HUES48 (cell line): ENCODE results near the gene TASP1.
"Not testable (repeated sequence)": the region's sequence is repeated elsewhere in the genome, so short reads cannot be mapped to it uniquely, and the experiment has no call there.

Source experiments
- H3K27ac ChIP-seq: one replicate; pipeline ENCODE4 v1.7.0; 2013; ENCODE audit warnings: low read depth, low read length, inconsistent platforms
- H3K27me3 ChIP-seq: 2 replicates; pipeline ENCODE4 v1.6.1; 2013; ENCODE audit warnings: mild to moderate bottlenecking, low read length; ENCODE audit not compliant: control insufficient read depth, insufficient read depth
- H3K36me3 ChIP-seq: 2 replicates; pipeline ENCODE4 v1.6.1; 2013; ENCODE audit warnings: low read length; ENCODE audit not compliant: control insufficient read depth, insufficient read depth
- H3K4me1 ChIP-seq: 2 replicates; pipeline ENCODE4 v1.6.1; 2013; ENCODE audit warnings: mild to moderate bottlenecking, low read length; ENCODE audit not compliant: control insufficient read depth, insufficient read depth
- H3K4me3 ChIP-seq: 2 replicates; pipeline ENCODE4 v1.5.1; 2013; ENCODE audit warnings: mild to moderate bottlenecking, low read depth, low read length
- H3K9ac ChIP-seq: 2 replicates; pipeline ENCODE4 v1.6.1; 2013; ENCODE audit warnings: mild to moderate bottlenecking, low read depth, low read length, moderate library complexity
- H3K9me3 ChIP-seq: 2 replicates; pipeline ENCODE4 v1.6.1; 2013; ENCODE audit warnings: low read length; ENCODE audit not compliant: control insufficient read depth, insufficient read depth

Gene TASP1

DNA sequence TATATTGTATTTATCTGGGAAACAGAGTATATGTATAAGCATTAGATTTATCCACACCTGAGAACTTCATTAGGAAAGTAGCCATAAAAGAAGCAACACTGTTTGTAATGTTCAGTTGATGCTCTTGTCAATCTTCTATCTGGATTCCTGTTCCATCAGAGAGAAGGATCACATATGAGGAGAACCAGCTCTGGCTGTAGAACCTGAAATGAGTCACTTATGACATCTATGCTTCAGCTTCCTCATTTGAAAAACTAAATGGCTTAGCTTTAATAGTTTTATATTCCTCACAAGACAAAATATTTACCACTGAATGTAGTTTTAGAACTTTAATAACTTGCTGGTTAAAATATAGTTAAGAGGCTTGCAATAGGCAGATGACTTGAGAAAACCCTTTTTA, 144.7 kb downstream of the TASP1 start:
- Histone ChIP-seq H3K36me3 (no peaks in the 10 kb centered on the region), H3K27ac (no peak overlapping the region), H3K9me3 (peaks cover 3% of the 10 kb centered on the region; the same call in 1 of the 2 replicates), H3K4me1 (peaks cover 30% of the 10 kb centered on the region), H3K27me3 (no peaks in the 10 kb centered on the region), H3K4me3 (no peak overlapping the region), H3K9ac (no peak overlapping the region)

DNA sequence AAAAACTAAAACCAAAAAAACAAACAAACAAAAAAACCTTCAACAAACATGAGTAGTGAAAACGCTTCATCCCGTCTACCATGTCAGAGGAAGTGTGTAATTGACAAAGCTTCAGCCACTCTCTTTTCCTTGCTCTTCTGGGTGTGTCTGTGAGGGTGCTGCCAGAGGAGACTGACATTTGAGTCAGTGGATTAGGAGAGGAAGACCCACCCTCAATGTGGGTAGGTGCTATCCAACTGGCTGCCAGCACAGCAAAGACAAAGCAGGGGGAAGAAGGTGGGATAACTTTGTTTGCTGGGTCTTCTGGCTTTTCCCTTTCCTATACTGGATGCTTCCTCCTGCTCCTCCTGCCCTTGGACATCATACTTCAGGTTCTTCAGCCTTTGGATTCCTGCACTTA, 145.6 kb downstream of the TASP1 start:
- Histone ChIP-seq H3K27me3 (no peaks in the 10 kb centered on the region), H3K9ac (no peak overlapping the region), H3K27ac (no peak overlapping the region)

DNA sequence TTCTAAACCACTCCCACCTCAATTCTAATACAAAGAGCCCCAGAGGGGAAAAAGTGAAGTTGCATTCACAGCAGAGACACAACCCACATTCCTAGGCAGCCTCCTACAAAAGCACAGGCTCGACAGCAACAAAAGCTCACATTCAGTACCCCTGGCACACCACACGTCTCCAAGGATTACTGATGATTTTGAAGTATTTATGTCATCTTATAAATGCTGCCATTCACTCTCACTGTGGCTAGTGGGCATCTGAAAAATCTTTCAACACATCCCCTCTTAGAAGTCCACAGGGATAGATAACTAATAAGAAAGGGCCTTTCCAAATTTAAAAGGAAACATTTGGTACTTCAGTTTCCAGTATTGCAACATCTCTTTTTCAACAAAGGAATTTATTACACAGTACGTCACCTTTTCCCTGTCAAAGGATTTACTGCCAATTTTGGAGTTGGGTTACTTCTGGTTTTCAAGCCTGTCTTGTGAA, 146.7 kb downstream of the TASP1 start:
- Histone ChIP-seq H3K27ac (peak overlapping the region; percentile 81), H3K9me3 (no peaks in the 10 kb centered on the region), H3K9ac (no peak overlapping the region)

More for the DNA sequence above, 145.6 kb downstream of the TASP1 start:
- no peak overlapping the region for H3K4me3 ChIP-seq
- 0 out of 2 replicates have a peak, but pooled peaks cover 2% of the 10 kb centered on the region for H3K9me3 ChIP-seq
- peaks cover 30% of the 10 kb centered on the region for H3K4me1 ChIP-seq
- no peaks in the 10 kb centered on the region for H3K36me3 ChIP-seq

DNA sequence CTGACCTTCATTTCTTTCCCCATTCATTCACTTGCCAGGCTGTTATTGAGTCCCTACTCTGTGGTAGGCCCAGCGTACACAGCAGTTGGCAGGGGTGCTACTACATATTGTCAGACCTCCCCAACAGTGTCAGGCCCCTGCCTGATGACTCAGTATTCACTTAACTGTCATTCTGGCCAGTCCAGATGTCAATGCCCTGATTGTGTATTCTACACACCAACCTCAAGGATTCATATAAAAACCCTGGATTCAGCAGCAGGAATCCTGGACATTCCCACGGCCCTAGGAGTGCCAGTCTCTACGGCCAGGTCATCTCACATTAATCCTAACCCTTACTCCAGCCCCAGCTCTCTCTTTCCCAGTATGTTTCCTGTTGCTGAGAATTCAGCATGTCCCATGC, 151.5 kb downstream of the TASP1 start:
- Histone ChIP-seq H3K27me3 (no peaks in the 10 kb centered on the region), H3K27ac (no peak overlapping the region), H3K4me1 (peaks cover 16% of the 10 kb centered on the region), H3K9ac (no peak overlapping the region), H3K9me3 (no peaks in the 10 kb centered on the region), H3K36me3 (peaks cover 7% of the 10 kb centered on the region; the same call in 1 of the 2 replicates), H3K4me3 (no peak overlapping the region)

More for the DNA sequence above, 146.7 kb downstream of the TASP1 start:
- Histone ChIP-seq H3K36me3 (no peaks in the 10 kb centered on the region), H3K4me1 (peaks cover 30% of the 10 kb centered on the region), H3K4me3 (no peak overlapping the region; the same call in 1 of the 2 replicates), H3K27me3 (no peaks in the 10 kb centered on the region)

DNA sequence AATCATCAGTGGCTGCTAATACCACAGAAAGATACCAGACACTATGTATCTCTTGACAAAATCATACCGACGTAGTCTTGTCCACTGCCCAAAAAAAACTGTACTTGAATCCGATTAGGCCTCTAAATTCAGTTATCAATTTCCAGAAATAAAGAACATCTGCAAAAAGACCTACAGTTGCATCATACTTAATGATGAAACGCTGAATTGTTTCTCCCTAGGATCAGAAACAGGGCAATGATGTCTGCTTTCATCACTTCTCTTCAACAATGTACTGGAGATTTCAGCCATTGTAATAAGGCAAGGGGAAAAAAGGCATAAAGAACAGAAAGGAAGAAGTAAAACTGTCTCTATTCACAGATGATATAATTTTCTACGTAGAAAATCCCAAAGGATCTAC, 152.0 kb downstream of the TASP1 start:
- no peak overlapping the region for H3K4me3 ChIP-seq
- no peak overlapping the region for H3K9ac ChIP-seq
- no peaks in the 10 kb centered on the region for H3K9me3 ChIP-seq
- H3K36me3 ChIP-seq, result peaks cover 12% of the 10 kb centered on the region; the same call in 1 of the 2 replicates
- H3K27me3 ChIP-seq, result no peaks in the 10 kb centered on the region
- peaks cover 11% of the 10 kb centered on the region for H3K4me1 ChIP-seq
- H3K27ac ChIP-seq, result no peak overlapping the region

DNA sequence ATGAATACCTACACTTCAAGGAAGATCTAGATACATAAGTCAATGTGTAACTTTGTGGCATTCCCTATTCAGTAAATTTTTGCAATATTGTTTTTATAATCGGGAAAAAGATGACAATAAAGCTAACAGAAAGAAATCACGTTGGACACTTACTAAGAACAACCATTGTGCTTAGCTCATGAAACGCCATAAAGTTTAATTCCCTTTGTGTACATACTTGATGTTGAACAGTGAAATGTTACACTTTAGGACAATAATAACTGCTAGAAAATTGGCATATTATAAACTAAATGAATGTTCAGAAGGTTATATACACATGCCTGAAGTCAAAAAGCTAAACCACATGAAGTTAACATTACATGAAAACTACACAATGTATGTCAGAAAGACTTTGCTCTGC, 153.2 kb downstream of the TASP1 start:
- Histone ChIP-seq H3K27ac (no peak overlapping the region), H3K4me1 (no peaks in the 10 kb centered on the region), H3K9ac (no peak overlapping the region), H3K27me3 (no peaks in the 10 kb centered on the region), H3K4me3 (no peak overlapping the region), H3K9me3 (no peaks in the 10 kb centered on the region), H3K36me3 (peaks cover 21% of the 10 kb centered on the region; the same call in 1 of the 2 replicates)

DNA sequence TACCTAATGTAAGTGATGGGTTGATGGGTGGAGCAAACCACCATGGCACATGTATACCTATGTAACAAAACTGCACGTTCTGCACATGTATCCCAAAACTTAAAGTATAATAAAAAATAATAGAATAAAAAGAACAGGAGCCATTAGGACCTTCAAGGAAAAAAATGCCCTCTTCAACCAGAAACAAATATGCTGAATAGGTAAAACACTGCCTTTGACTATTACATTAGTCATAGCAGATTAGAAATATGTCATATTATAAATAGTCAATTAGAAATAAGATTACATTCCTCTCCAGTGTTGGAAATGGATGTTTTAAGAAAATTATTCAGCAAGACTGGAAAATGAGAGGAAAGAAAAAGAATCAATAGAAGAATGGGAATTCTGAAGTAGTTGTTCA, 153.7 kb downstream of the TASP1 start:
- peaks cover 23% of the 10 kb centered on the region; the same call in 1 of the 2 replicates for H3K36me3 ChIP-seq
- H3K27me3 ChIP-seq, H3K4me1 ChIP-seq, H3K9ac ChIP-seq, H3K9me3 ChIP-seq, H3K27ac ChIP-seq, H3K4me3 ChIP-seq: not testable (repeated sequence)

DNA sequence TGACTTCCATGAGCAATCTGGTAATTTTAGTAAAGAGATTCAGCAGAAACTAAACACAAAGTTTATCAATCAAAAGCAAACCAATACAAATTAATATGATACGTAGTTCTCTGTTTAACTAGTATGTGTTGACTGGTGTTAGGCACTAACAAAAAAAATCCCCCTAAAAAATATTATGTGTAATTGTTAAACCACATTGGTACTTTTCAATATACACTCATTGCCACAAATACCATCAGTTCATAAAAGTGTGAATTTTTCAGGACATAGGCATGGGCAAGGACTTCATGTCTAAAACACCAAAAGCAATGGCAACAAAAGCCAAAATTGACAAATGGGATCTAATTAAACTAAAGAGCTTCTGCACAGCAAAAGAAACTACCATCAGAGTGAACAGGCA, 155.3 kb downstream of the TASP1 start:
- H3K27ac ChIP-seq, H3K9ac ChIP-seq, H3K4me3 ChIP-seq, H3K9me3 ChIP-seq, H3K4me1 ChIP-seq, H3K27me3 ChIP-seq: not testable (repeated sequence)
- H3K36me3 ChIP-seq, result peaks cover 23% of the 10 kb centered on the region; the same call in 1 of the 2 replicates

DNA sequence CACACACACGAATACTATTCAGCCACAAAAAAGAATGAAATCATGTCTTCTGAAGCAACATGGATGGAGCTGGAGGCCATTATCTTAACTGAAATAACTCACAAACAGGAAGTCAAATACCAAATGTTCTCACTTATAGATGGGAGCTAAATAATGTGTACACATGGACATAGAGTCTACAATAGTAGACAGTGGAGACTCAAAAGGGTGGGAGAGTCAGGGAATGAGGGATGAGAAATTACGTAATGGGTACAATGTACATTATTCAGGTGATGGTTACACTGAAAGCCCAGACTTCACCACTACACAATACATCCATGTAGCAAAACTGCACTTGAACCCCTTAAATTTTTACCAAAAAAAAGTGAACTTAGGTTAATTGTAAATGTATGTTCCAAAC, 160.4 kb downstream of the TASP1 start:
- H3K27ac ChIP-seq, result no peak overlapping the region

DNA sequence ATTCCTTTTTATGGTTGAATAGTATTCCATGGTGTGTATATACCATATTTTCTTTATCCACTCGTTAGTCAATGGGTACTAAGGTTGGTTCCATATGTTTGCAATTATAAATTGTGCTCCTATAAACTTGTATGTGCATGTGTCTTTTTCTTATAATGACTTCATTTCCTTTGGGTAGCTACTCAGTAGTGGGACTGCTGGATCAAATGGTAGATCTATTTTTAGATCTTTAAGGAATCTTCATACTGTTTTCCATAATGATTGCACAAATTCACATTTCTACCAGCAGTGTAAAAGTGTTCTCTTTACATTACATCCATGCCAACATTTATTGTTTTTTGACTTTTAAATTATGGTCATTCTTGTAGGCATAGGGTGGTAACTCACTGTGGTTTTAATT, 164.3 kb downstream of the TASP1 start:
- Histone ChIP-seq H3K27me3 (no peaks in the 10 kb centered on the region), H3K9me3 (no peaks in the 10 kb centered on the region), H3K36me3 (no peaks in the 10 kb centered on the region), H3K4me1 (no peaks in the 10 kb centered on the region), H3K27ac (no peak overlapping the region), H3K9ac (no peak overlapping the region), H3K4me3 (no peak overlapping the region)

More for the DNA sequence above, 160.4 kb downstream of the TASP1 start:
- Histone ChIP-seq H3K4me1 (no peaks in the 10 kb centered on the region), H3K36me3 (peaks cover 23% of the 10 kb centered on the region; the same call in 1 of the 2 replicates), H3K27me3 (no peaks in the 10 kb centered on the region), H3K9ac (no peak overlapping the region), H3K9me3 (no peaks in the 10 kb centered on the region), H3K4me3 (no peak overlapping the region)

DNA sequence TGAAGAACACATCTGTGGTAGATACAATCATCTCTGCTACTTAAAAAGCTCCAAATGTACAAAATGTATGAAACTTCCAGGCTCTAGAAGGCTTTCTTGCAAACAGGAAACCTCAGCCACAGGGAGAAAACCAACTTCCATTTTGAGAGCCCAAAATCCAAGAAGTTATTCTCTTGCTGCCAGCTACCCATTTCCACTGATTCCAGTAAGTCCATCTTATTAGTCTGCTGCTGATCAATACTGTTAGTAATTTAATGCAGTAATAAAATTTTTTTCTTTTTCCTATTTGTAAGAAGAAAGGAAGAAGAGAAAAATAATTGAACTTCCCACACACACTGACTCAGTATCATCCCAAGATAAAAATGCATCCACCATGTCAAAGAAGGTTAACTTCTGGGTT, 169.5 kb downstream of the TASP1 start:
- H3K36me3 ChIP-seq, result no peaks in the 10 kb centered on the region
- no peaks in the 10 kb centered on the region for H3K9me3 ChIP-seq
- H3K9ac ChIP-seq, result no peak overlapping the region
- no peaks in the 10 kb centered on the region for H3K4me1 ChIP-seq
- H3K27me3 ChIP-seq, result no peaks in the 10 kb centered on the region
- no peak overlapping the region for H3K4me3 ChIP-seq
- no peak overlapping the region for H3K27ac ChIP-seq
